Testis (tissue), 3 donors: ENCODE results near the gene VPS54. TPM values are rescaled to one million over a fixed set of nuclear protein-coding genes. Genes with fewer than 3 reads are reported as not detected.
"Not testable (repeated sequence)": the region's sequence is repeated elsewhere in the genome, so short reads cannot be mapped to it uniquely, and the experiment has no call there.

ENCODE experiments used
- DNase-seq: peaks from one replicate; pipeline ENCODE4 v3.0.0-alpha.2; 2019
- H3K27ac ChIP-seq, 2 donors: fragments of 200-600 bp; sonication (generic); one replicate each; pipeline ENCODE4 v1.5.1; 2019
- H3K27me3 ChIP-seq: fragments of 200-600 bp; sonication (generic); one replicate; pipeline ENCODE4 v1.5.1; 2019
- H3K36me3 ChIP-seq: fragments of 200-600 bp; sonication (generic); one replicate; pipeline ENCODE4 v1.5.1; 2017; ENCODE audit warnings: low read depth; ENCODE audit errors: missing control alignments
- H3K4me1 ChIP-seq: fragments of 200-600 bp; sonication (generic); one replicate; pipeline ENCODE4 v1.5.1; 2019
- H3K4me3 ChIP-seq, 2 donors: fragments of 200-600 bp; sonication (generic); one replicate each; pipeline ENCODE4 v1.5.1; 2017 to 2019
- H3K9me3 ChIP-seq: fragments of 200-600 bp; sonication (generic); one replicate; pipeline ENCODE4 v1.5.1; 2017
- POLR2A ChIP-seq: fragments of 450-650 bp; IDR thresholded peaks from one replicate; pipeline ENCODE4 v1.6.1; 2017; ENCODE audit warnings: antibody characterized with exemption, mild to moderate bottlenecking, moderate library complexity
- WGBS, 2 donors: methylation state at CpG; one replicate each; pipeline ENCODE4 v1.1.5; 2018; 5-methylcytosine and 5-hydroxymethylcytosine counted together
- intact Hi-C: fragments of 100-400 bp; cut with DNase I; formaldehyde crosslinking; loops from one replicate; pipeline ENCODE4 v1.15.1; 2023; ENCODE audit warnings: low total_unique reads
- polyA plus RNA-seq: library from polyadenylated mRNA; stranded (reverse); fragments of 350-450 nt; fragmentation: Illumina TruSeq; extraction: RNeasy Lipid Tissue Mini Kit (QIAGEN cat#74804); gene quantifications from one replicate; pipeline ENCODE4 v1.2.3, GENCODE V29; 2014; ENCODE audit warnings: low read depth, low replicate concordance; ENCODE audit not compliant: insufficient read depth
- total RNA-seq, 2 donors: library from RNA; depleted of rRNA; stranded (reverse); fragments of >200 nt; gene quantifications; one replicate each; pipeline ENCODE4 v1.2.3, GENCODE V29; 2016
- TF ChIP-seq, protein P1 (sequence below), 3 experiments: fragments of 450-650 bp in 2 of 3; fragments of 200-600 bp in 1 of 3; sonication (generic) in 1 of 3; IDR thresholded peaks; one replicate each; pipeline ENCODE4 v1.5.1; 2016 to 2019; ENCODE audit warnings: antibody characterized with exemption in 3 of 3, mild to moderate bottlenecking in 2 of 3, moderate library complexity in 1 of 3

Gene VPS54
- total and polyA plus RNA-seq, 3 donors from 2014 or later, result 26.5 to 28.5 (median 27.4) TPM

- peaks cover 11% of the 10 kb centered on the region for H3K4me1 ChIP-seq
- 87 to 88% methylated on average over 3 of the region's 3 CpGs for WGBS, 2 donors
- intact Hi-C loops, result no loop called here
- H3K36me3 ChIP-seq, result no peaks in the 10 kb centered on the region
- no peaks in the 10 kb centered on the region for H3K9me3 ChIP-seq
- TF ChIP-seq, protein P1, sequence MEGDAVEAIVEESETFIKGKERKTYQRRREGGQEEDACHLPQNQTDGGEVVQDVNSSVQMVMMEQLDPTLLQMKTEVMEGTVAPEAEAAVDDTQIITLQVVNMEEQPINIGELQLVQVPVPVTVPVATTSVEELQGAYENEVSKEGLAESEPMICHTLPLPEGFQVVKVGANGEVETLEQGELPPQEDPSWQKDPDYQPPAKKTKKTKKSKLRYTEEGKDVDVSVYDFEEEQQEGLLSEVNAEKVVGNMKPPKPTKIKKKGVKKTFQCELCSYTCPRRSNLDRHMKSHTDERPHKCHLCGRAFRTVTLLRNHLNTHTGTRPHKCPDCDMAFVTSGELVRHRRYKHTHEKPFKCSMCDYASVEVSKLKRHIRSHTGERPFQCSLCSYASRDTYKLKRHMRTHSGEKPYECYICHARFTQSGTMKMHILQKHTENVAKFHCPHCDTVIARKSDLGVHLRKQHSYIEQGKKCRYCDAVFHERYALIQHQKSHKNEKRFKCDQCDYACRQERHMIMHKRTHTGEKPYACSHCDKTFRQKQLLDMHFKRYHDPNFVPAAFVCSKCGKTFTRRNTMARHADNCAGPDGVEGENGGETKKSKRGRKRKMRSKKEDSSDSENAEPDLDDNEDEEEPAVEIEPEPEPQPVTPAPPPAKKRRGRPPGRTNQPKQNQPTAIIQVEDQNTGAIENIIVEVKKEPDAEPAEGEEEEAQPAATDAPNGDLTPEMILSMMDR (IDR thresholded peaks at IDR 0.05), result no peak
- TF ChIP-seq POLR2A, result no peak
- H3K27ac ChIP-seq, result no peak overlapping the region
- no peaks in the 10 kb centered on the region for H3K27me3 ChIP-seq
- DNase-seq, result no peak
- H3K4me3 ChIP-seq, result no peak overlapping the region
Observed at GRCh38 chr2:63981702-63982103, 37.5 kb downstream of the VPS54 start.

GRCh38 chr2:63980794-63981193 lies 38.4 kb downstream of the VPS54 start:
- no peak overlapping the region for H3K4me3 ChIP-seq
- intact Hi-C loops, result no loop called here
- TF ChIP-seq, protein P1 (IDR thresholded peaks at IDR 0.05), result no peak
- no peak for TF ChIP-seq POLR2A
- H3K27ac ChIP-seq, result no peak overlapping the region
- H3K4me1 ChIP-seq, result peaks cover 9% of the 10 kb centered on the region
- H3K9me3 ChIP-seq, result no peaks in the 10 kb centered on the region
- DNase-seq, result no peak
- H3K27me3 ChIP-seq, result no peaks in the 10 kb centered on the region
- no peaks in the 10 kb centered on the region for H3K36me3 ChIP-seq

DNA sequence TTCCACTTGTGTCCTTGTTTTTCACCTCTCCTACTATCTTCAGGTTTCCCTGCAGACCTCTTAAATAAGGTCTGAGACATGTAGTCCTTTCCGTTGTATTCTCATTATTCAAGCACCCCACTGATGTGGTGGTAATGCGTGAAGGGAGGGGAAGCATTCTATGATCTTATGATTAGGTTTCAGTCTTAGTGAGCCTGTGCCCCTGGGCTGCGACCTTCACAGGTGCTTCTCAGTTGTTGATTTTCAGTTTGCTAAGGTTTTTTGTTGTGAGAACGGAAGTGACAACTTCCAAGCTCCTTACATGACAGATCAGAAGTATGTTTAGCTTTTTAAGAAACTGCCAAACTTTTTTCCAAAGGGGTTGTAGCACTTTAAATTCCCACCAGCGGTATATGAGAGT lies 41.3 kb downstream of the VPS54 start:
- no peak for TF ChIP-seq POLR2A
- TF ChIP-seq, protein P1 (IDR thresholded peaks at IDR 0.05), result no peak
- no peaks in the 10 kb centered on the region for H3K4me1 ChIP-seq
- H3K36me3 ChIP-seq, result no peaks in the 10 kb centered on the region
- no peak for DNase-seq
- H3K27me3 ChIP-seq, result no peaks in the 10 kb centered on the region
- 90 to 91% methylated on average over 5 of the region's 5 CpGs for WGBS, 2 donors
- intact Hi-C loops, result no loop called here
- no peaks in the 10 kb centered on the region for H3K9me3 ChIP-seq
- H3K4me3 ChIP-seq, result no peak overlapping the region
- H3K27ac ChIP-seq, result no peak overlapping the region

DNA sequence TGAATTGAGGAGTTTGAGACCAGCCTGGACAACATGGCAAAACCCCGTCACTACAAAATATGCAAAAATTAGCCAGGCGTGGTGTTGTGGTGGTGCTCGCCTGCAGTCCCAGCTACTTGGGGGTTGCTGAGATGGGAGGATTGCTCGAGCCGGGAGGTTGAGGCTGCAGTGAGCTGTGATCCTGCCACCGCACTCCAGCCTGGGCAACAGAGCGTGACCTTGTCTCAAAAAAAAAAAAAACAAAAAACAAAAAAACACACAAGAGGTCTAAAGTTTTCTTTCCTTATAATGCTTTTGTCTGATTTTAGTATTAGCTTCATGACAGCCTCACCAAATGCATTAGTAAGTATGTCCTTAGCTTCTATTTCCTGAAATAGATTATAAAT lies 43.1 kb downstream of the VPS54 start:
- Histone ChIP-seq H3K4me1 (no peaks in the 10 kb centered on the region), H3K4me3 (no peak overlapping the region), H3K27ac (no peak overlapping the region), H3K9me3 (no peaks in the 10 kb centered on the region), H3K36me3 (no peaks in the 10 kb centered on the region), H3K27me3 (no peaks in the 10 kb centered on the region)
- no peak for DNase-seq
- intact Hi-C loops, result no loop called here
- WGBS, 2 donors, result 94 to 95% methylated on average over 7 of the region's 7 CpGs
- TF ChIP-seq, protein P1 (IDR thresholded peaks at IDR 0.05), result no peak
- no peak for TF ChIP-seq POLR2A

GRCh38 chr2:63975437-63976124 lies 43.6 kb downstream of the VPS54 start:
- H3K36me3 ChIP-seq, result no peaks in the 10 kb centered on the region
- 87 to 89% methylated on average over 15 of the region's 15 CpGs for WGBS, 2 donors
- TF ChIP-seq, protein P1 (IDR thresholded peaks at IDR 0.05), result no peak
- no peak for TF ChIP-seq POLR2A
- H3K4me3 ChIP-seq, result no peak overlapping the region
- no peaks in the 10 kb centered on the region for H3K9me3 ChIP-seq
- H3K4me1 ChIP-seq, result no peaks in the 10 kb centered on the region
- no peak overlapping the region for H3K27ac ChIP-seq
- peak; percentile 21 for DNase-seq
- H3K27me3 ChIP-seq, result no peaks in the 10 kb centered on the region
- intact Hi-C loops, result no loop called here

GRCh38 chr2:63975036-63975435 lies 44.2 kb downstream of the VPS54 start:
- H3K27ac ChIP-seq, DNase-seq, H3K9me3 ChIP-seq, intact Hi-C loops, H3K27me3 ChIP-seq, H3K36me3 ChIP-seq, H3K4me1 ChIP-seq, H3K4me3 ChIP-seq: not testable (repeated sequence)
- 94 to 100% methylated on average over 2 of the region's 2 CpGs for WGBS, 2 donors
